HepG2 (cell line): ENCODE results near the gene CCNJL. TPM values are rescaled to one million over a fixed set of nuclear protein-coding genes. Genes with fewer than 3 reads are reported as not detected.

Experiments used
- ATAC-seq: fragments of 200-7000 bp; cut with Tn5 transposase; 3 replicates; pipeline ENCODE4 v1.9.1; 2020; ENCODE audit warnings: mild to moderate bottlenecking, moderate library complexity
- BruUV-seq: library from RNA; stranded (reverse); fragments of 400-500 nt; replicated peaks from 2 replicates; lab custom pipeline; 2021; lab: Mats Ljungman, UMichigan
- CTCF ChIA-PET: fragments of 300-600 bp; formaldehyde crosslinking; extraction: SDS; loops from one replicate; lab custom pipeline; 2021; ENCODE audit warnings: low total read pairs, inconsistent platforms, low intra/inter-chr PET ratio; lab: Yijun Ruan, JAX
- POLR2A ChIA-PET: fragments of 350-600 bp; sonication (Branson Sonifier 250); formaldehyde crosslinking; loops from one replicate; lab custom pipeline; 2020; ENCODE audit warnings: antibody characterized with exemption, inconsistent platforms; lab: Yijun Ruan, JAX
- DNase-seq: peaks from one replicate; pipeline ENCODE4 v3.0.0-alpha.2; 2015; ENCODE audit warnings: low spot score
- FAIRE-seq: peaks from 3 replicates; lab custom pipeline; 2011; peaks lifted over from hg19 to GRCh38; lab: Jason Lieb, UNC
- H2AFZ ChIP-seq: one replicate; pipeline ENCODE4 v1.6.1; 2011; ENCODE audit warnings: low read length, inconsistent platforms
- H3K27ac ChIP-seq: fragments of 300-600 bp; 3 replicates; pipeline ENCODE4 v1.8.0; 2011; ENCODE audit warnings: mixed run types, mild to moderate bottlenecking, mixed read lengths, low read length, inconsistent platforms; ENCODE audit not compliant: insufficient read depth; ENCODE audit errors: extremely low read length
- H3K27me3 ChIP-seq, 2 experiments: fragments of 200-600 bp in 1 of 2; 2 replicates in 1 of 2; 3 replicates in 1 of 2; pipeline versions ENCODE4 v1.6.0 to v1.8.0; 2011; ENCODE audit warnings: low read length in 2 of 2, mild to moderate bottlenecking in 2 of 2, moderate library complexity in 2 of 2, inconsistent platforms in 1 of 2; ENCODE audit not compliant: insufficient read depth in 2 of 2, control insufficient read depth in 1 of 2
- H3K36me3 ChIP-seq, 2 experiments: fragments of 200-600 bp in 1 of 2; replicated peaks in 1 of 2; 2 replicates in 1 of 2; 3 replicates in 1 of 2; pipeline versions ENCODE4 v1.5.1 to v1.8.0; 2011; ENCODE audit warnings: low read length in 2 of 2, inconsistent platforms in 1 of 2; ENCODE audit not compliant: insufficient read depth in 2 of 2, control insufficient read depth in 1 of 2
- H3K4me1 ChIP-seq: 2 replicates; pipeline ENCODE4 v1.5.1; 2012; ENCODE audit warnings: low read length, inconsistent platforms; ENCODE audit not compliant: insufficient read depth
- H3K4me2 ChIP-seq: 2 replicates; pipeline ENCODE4 v1.6.0; 2011; ENCODE audit warnings: low read depth, low read length, inconsistent platforms
- H3K4me3 ChIP-seq, 3 experiments: fragments of 200-600 bp in 1 of 3; sonication (generic), shearing (Covaris generic) in 1 of 3; replicated peaks in 1 of 3; 2 replicates each; pipeline ENCODE4 v1.5.1; 2011 to 2016; ENCODE audit warnings: low read length in 3 of 3, inconsistent platforms in 2 of 3, low read depth in 2 of 3, mild to moderate bottlenecking in 2 of 3, control low read depth in 1 of 3, mixed read lengths in 1 of 3; ENCODE audit not compliant: insufficient read depth in 1 of 3
- H3K79me2 ChIP-seq: one replicate; pipeline ENCODE4 v1.6.1; 2011; ENCODE audit warnings: low read length, inconsistent platforms; ENCODE audit not compliant: insufficient read depth
- H3K9ac ChIP-seq: 2 replicates; pipeline ENCODE4 v1.6.0; 2011; ENCODE audit warnings: mild to moderate bottlenecking, low read depth, low read length, inconsistent platforms; ENCODE audit not compliant: insufficient read depth
- H3K9me3 ChIP-seq: 2 replicates; pipeline ENCODE4 v1.5.1; 2012; ENCODE audit warnings: mild to moderate bottlenecking, low read length
- H4K20me1 ChIP-seq: 2 replicates; pipeline ENCODE4 v1.6.0; 2011; ENCODE audit warnings: inconsistent platforms, mild to moderate bottlenecking, low read length, moderate library complexity; ENCODE audit not compliant: insufficient read depth
- ARID2 ChIP-seq: sonication (generic); formaldehyde crosslinking; IDR thresholded peaks from 2 replicates; pipeline ENCODE4 v1.8.1; 2022; ENCODE audit warnings: mild to moderate bottlenecking, missing genetic modification reagents, borderline replicate concordance
- CHCHD3 ChIP-seq: sonication (generic); formaldehyde crosslinking; IDR thresholded peaks from 2 replicates; pipeline ENCODE4 v1.8.0; 2022; ENCODE audit warnings: mild to moderate bottlenecking, missing genetic modification reagents, moderate library complexity
- DR1 ChIP-seq: sonication (generic); formaldehyde crosslinking; IDR thresholded peaks from 2 replicates; pipeline ENCODE4 v1.8.0; 2021; ENCODE audit warnings: mild to moderate bottlenecking, missing genetic modification reagents, inconsistent platforms
- HOXD1 ChIP-seq: sonication (generic); formaldehyde crosslinking; IDR thresholded peaks from 2 replicates; pipeline ENCODE4 v1.5.0; 2020; ENCODE audit warnings: missing genetic modification reagents
- IKZF1 ChIP-seq: fragments of 450-650 bp; IDR thresholded peaks from 2 replicates; pipeline ENCODE4 v1.7.1; 2016
- PHF5A ChIP-seq: IDR thresholded peaks from one replicate; pipeline ENCODE4 v1.6.1; 2018; ENCODE audit warnings: low read depth, missing genetic modification reagents; ENCODE audit not compliant: unreplicated experiment
- PLRG1 ChIP-seq: fragments of 450-650 bp; conservative IDR thresholded peaks from 2 replicates; pipeline ENCODE4 v1.6.1; 2016
- ZFY ChIP-seq: sonication (generic); formaldehyde crosslinking; IDR thresholded peaks from 2 replicates; pipeline ENCODE4 v1.4.0; 2020; ENCODE audit warnings: missing genetic modification reagents
- ZNF138 ChIP-seq: sonication (generic); formaldehyde crosslinking; IDR thresholded peaks from 2 replicates; pipeline ENCODE4 v1.5.0; 2020; ENCODE audit warnings: mild to moderate bottlenecking, low read depth, missing genetic modification reagents
- ZNF333 ChIP-seq: sonication (generic); formaldehyde crosslinking; IDR thresholded peaks from 2 replicates; pipeline ENCODE4 v1.4.0; 2020; ENCODE audit warnings: mild to moderate bottlenecking, missing genetic modification reagents, borderline replicate concordance
- ZNF629 ChIP-seq: sonication (generic); formaldehyde crosslinking; conservative IDR thresholded peaks from 2 replicates; pipeline ENCODE4 v1.5.0; 2020; ENCODE audit warnings: missing genetic modification reagents
- ZNF749 ChIP-seq: sonication (generic); formaldehyde crosslinking; IDR thresholded peaks from 2 replicates; pipeline ENCODE4 v1.8.0; 2022; ENCODE audit warnings: mild to moderate bottlenecking, missing genetic modification reagents, moderate library complexity, borderline replicate concordance
- ZNF782 ChIP-seq: sonication (generic); formaldehyde crosslinking; IDR thresholded peaks from 2 replicates; pipeline ENCODE4 v1.4.0; 2020; ENCODE audit warnings: missing genetic modification reagents, mild to moderate bottlenecking, borderline replicate concordance
- WGBS: methylation state at CpG from one replicate; pipeline ENCODE4 v1.1.6; 2017; ENCODE audit warnings: low lambda C conversion rate; 5-methylcytosine and 5-hydroxymethylcytosine counted together
- in situ Hi-C: cut with HindIII; loops from 2 replicates; pipeline ENCODE4 v1.10.0; 2017; ENCODE audit warnings: low pct_unique_long_range_greater_than_20kb; ENCODE audit not compliant: extremely low pct_ligation_motif_present
- intact Hi-C: fragments of 100-400 bp; cut with micrococcal nuclease; formaldehyde crosslinking; loops from one replicate; pipeline ENCODE4 v1.10.0; 2022; ENCODE audit not compliant: unreplicated experiment
- polyA plus RNA-seq, 8 experiments: library from polyadenylated mRNA; depleted of rRNA in 3 of 8; stranded (reverse) in 7 of 8; unstranded in 1 of 8; fragments of >200 nt; fragmentation: Illumina TruSeq in 4 of 8; extraction: Trizol in 4 of 8; gene quantifications; 2 replicates each; pipeline versions ENCODE4 v1.2.1 to v1.2.3, GENCODE V29; 2011 to 2016; ENCODE audit warnings: low read depth in 4 of 8, missing spikeins in 1 of 8, mixed read lengths in 1 of 8; ENCODE audit not compliant: insufficient read depth in 1 of 8
- total RNA-seq, 5 experiments: library from RNA; depleted of rRNA; stranded (reverse); fragments of >200 nt; fragmentation: Illumina TruSeq; extraction: Trizol; gene quantifications; 2 replicates each; pipeline ENCODE4 v1.2.3, GENCODE V29; 2016; ENCODE audit warnings: low read depth in 1 of 5
- TF ChIP-seq, protein P1 (sequence below): sonication (generic); formaldehyde crosslinking; IDR thresholded peaks from 2 replicates; pipeline ENCODE4 v1.8.1; 2023; ENCODE audit warnings: mild to moderate bottlenecking, missing genetic modification reagents, borderline replicate concordance
- TF ChIP-seq, protein P2 (sequence below): IDR thresholded peaks from 2 replicates; pipeline ENCODE4 v1.6.1; 2016; ENCODE audit warnings: low read depth
- TF ChIP-seq, protein P3 (sequence below): sonication (generic); formaldehyde crosslinking; IDR thresholded peaks from 2 replicates; pipeline ENCODE4 v1.5.0; 2020; ENCODE audit warnings: missing genetic modification reagents
- TF ChIP-seq, protein P4 (sequence below): sonication (generic); formaldehyde crosslinking; IDR thresholded peaks from 2 replicates; pipeline ENCODE4 v1.8.0; 2023; ENCODE audit warnings: mild to moderate bottlenecking, missing genetic modification reagents

CCNJL gene
- total and polyA plus RNA-seq, 2 of the 13 experiments (the other 11 are each of a cell fraction or from before 2014, with no cell fraction given): 1.6 to 4.4 TPM

DNA sequence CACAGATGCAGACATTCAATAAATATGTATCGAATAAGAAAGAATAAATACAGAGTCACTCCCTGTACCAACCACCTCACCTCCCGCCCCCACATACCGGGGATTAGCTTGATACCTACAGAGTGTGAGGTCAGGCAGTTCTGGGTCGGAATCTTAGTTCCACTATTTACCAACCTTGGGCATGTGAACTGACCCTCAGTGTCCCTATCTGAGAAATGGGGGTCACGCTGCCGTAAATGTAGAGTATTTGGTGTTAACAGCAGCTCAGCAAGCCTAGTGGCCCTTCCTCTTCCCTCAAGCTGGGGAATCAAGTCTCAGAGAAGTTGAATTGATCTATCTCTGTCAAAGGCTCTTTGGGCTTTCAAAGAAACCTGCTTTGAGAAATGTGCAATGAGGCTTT lies 25.4 kb downstream of the CCNJL start:
- POLR2A ChIA-PET: no interaction called here
- peaks cover 15% of the 10 kb centered on the region for H3K4me1 ChIP-seq
- ATAC-seq (no peak), DNase-seq (no peak), FAIRE-seq (no peak)
- no TSS peak for BruUV-seq
- whole genome bisulfite sequencing: 87% methylated on average over 6 of the region's 6 CpGs
- no peaks in the 10 kb centered on the region for H3K36me3 ChIP-seq
- CTCF ChIA-PET: no interaction called here
- no peak overlapping the region for H3K9ac ChIP-seq
- in situ Hi-C loops (no loop called here), intact Hi-C loops (no loop called here)
- H3K79me2 ChIP-seq: no peaks in the 10 kb centered on the region
- H4K20me1 ChIP-seq: no peaks in the 10 kb centered on the region
- no peak overlapping the region for H2AFZ ChIP-seq
- peak overlapping the region; percentile 39 for H3K27ac ChIP-seq
- peak overlapping the region; percentile 49 for H3K4me2 ChIP-seq
- H3K9me3 ChIP-seq: no peaks in the 10 kb centered on the region
- TF ChIP-seq ZNF629 (CRISPR knock-in tag): 0 out of 2 replicates have a peak, but pooled peaks have one; percentile 47
- TF ChIP-seq ARID2 (CRISPR knock-in tag): no peak
- TF ChIP-seq, all 625 proteins: peak for 1
- H3K4me3 ChIP-seq: no peak overlapping the region
- no peaks in the 10 kb centered on the region for H3K27me3 ChIP-seq

DNA sequence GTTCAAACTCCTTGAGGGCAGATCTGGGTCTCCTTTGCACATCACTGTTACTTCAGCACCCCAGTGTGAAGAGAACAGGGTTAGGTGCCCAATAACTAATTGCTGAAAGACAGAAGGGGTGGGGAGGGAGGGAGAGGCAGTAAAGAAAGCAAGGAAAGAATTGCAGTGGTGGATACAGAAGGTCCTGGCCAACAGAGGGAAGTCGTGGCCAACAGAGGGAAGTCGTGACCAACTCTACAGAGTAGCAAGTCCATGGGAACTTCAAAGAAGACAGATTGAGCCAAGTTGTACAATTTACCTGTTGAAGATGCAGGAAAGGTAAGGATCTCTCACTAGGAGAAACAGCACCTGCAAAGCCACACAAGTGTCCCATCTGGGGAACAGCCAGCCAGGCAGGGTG lies 27.0 kb downstream of the CCNJL start:
- Histone ChIP-seq H3K36me3 (no peaks in the 10 kb centered on the region), H4K20me1 (no peaks in the 10 kb centered on the region), H3K79me2 (no peaks in the 10 kb centered on the region), H3K9me3 (no peaks in the 10 kb centered on the region), H2AFZ (no peak overlapping the region), H3K4me3 (no peak overlapping the region), H3K4me2 (no peak overlapping the region), H3K4me1 (peaks cover 15% of the 10 kb centered on the region), H3K27ac (no peak overlapping the region), H3K27me3 (no peaks in the 10 kb centered on the region), H3K9ac (no peak overlapping the region)
- in situ Hi-C loops (no loop called here), intact Hi-C loops (no loop called here)
- ChIA-PET CTCF (no interaction called here), POLR2A (no interaction called here)
- no TSS peak for BruUV-seq
- DNase-seq (no peak), FAIRE-seq (no peak), ATAC-seq (no peak)
- 87% methylated on average over 2 of the region's 2 CpGs for WGBS
- TF ChIP-seq HOXD1 (CRISPR knock-in tag) (no peak), ZNF333 (CRISPR knock-in tag) (no peak), ZNF749 (CRISPR knock-in tag) (no peak), PHF5A (CRISPR knock-in tag) (no peak), ZFY (no peak), CHCHD3 (CRISPR knock-in tag) (no peak), ZNF138 (CRISPR knock-in tag) (no peak), IKZF1 (no peak), DR1 (CRISPR knock-in tag) (no peak), PLRG1 (no peak), ZNF782 (CRISPR knock-in tag) (no peak)
- TF ChIP-seq, protein P1, sequence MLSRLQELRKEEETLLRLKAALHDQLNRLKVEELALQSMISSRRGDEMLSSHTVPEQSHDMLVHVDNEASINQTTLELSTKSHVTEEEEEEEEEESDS (CRISPR knock-in tag): no peak
- TF ChIP-seq, protein P2, sequence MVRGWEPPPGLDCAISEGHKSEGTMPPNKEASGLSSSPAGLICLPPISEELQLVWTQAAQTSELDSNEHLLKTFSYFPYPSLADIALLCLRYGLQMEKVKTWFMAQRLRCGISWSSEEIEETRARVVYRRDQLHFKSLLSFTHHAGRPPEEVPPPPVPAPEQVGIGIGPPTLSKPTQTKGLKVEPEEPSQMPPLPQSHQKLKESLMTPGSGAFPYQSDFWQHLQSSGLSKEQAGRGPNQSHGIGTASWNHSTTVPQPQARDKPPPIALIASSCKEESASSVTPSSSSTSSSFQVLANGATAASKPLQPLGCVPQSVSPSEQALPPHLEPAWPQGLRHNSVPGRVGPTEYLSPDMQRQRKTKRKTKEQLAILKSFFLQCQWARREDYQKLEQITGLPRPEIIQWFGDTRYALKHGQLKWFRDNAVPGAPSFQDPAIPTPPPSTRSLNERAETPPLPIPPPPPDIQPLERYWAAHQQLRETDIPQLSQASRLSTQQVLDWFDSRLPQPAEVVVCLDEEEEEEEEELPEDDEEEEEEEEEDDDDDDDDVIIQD (CRISPR knock-in tag): no peak
- TF ChIP-seq, protein P3, sequence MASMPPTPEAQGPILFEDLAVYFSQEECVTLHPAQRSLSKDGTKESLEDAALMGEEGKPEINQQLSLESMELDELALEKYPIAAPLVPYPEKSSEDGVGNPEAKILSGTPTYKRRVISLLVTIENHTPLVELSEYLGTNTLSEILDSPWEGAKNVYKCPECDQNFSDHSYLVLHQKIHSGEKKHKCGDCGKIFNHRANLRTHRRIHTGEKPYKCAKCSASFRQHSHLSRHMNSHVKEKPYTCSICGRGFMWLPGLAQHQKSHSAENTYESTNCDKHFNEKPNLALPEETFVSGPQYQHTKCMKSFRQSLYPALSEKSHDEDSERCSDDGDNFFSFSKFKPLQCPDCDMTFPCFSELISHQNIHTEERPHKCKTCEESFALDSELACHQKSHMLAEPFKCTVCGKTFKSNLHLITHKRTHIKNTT: no peak
- TF ChIP-seq, protein P4, sequence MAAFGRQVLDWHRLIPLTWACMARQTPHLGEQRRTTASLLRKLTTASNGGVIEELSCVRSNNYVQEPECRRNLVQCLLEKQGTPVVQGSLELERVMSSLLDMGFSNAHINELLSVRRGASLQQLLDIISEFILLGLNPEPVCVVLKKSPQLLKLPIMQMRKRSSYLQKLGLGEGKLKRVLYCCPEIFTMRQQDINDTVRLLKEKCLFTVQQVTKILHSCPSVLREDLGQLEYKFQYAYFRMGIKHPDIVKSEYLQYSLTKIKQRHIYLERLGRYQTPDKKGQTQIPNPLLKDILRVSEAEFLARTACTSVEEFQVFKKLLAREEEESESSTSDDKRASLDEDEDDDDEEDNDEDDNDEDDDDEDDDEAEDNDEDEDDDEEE (CRISPR knock-in tag): no peak
